Ascending aorta (tissue), 2 donors: ENCODE measurements around the gene PHF8. TPM values are rescaled to one million over a fixed set of nuclear protein-coding genes. Genes with fewer than 3 reads are reported as not detected.

Experiments
- DNase-seq, 2 donors: peaks; one replicate each; pipeline ENCODE4 v3.0.0-alpha.2; 2019; ENCODE audit warnings: low spot score in 2 of 2
- H3K27ac ChIP-seq, 2 donors: fragments of 200-600 bp; sonication (generic); one replicate each; pipeline ENCODE4 v1.5.1; 2016 to 2017; ENCODE audit warnings: mild to moderate bottlenecking in 1 of 2
- H3K27me3 ChIP-seq: fragments of 200-600 bp; sonication (generic); one replicate; pipeline ENCODE4 v1.5.1; 2017
- H3K36me3 ChIP-seq, 2 donors: fragments of 200-600 bp; sonication (generic); one replicate each; pipeline ENCODE4 v1.5.1; 2016
- H3K4me1 ChIP-seq, 2 donors: fragments of 200-600 bp; sonication (generic); one replicate each; pipeline ENCODE4 v1.5.1; 2016 to 2017; ENCODE audit warnings: mild to moderate bottlenecking in 1 of 2
- H3K4me3 ChIP-seq, 2 donors: fragments of 200-600 bp; sonication (generic); one replicate each; pipeline ENCODE4 v1.5.1; 2016 to 2017; ENCODE audit warnings: mild to moderate bottlenecking in 1 of 2
- H3K9me3 ChIP-seq, 2 donors: fragments of 200-600 bp; sonication (generic); one replicate each; pipeline ENCODE4 v1.5.1; 2016
- CTCF ChIP-seq, 3 experiments: fragments of 200-600 bp in 2 of 3; fragments of 450-650 bp in 1 of 3; sonication (generic) in 2 of 3; IDR thresholded peaks; one replicate each; pipeline ENCODE4 v1.5.1; 2016 to 2019; ENCODE audit warnings: antibody characterized with exemption in 3 of 3, mild to moderate bottlenecking in 1 of 3, moderate library complexity in 1 of 3
- intact Hi-C: fragments of 100-400 bp; cut with DNase I; formaldehyde crosslinking; loops from one replicate; pipeline ENCODE4 v1.15.1; 2023
- total RNA-seq: library from RNA; depleted of rRNA; stranded (reverse); fragments of >200 nt; gene quantifications from one replicate; pipeline ENCODE4 v1.1.0, GENCODE V29; 2016

PHF8 gene
- total RNA-seq: 41.6 TPM

GRCh38 chrX:54044126-54044876, at the start of gene PHF8:
TSS of gene PHF8 (minus strand) at chrX:54044473. CDS start at chrX:54042728, 1,745 bp downstream.
- H3K27me3 ChIP-seq: no peaks in the 10 kb centered on the region
- no peaks in the 10 kb centered on the region for H3K4me1 ChIP-seq
- H3K27ac ChIP-seq: peak within 1 kb of the TSS; percentile 85 to 96
- peaks cover 5 to 7% of the 10 kb centered on the region in 2 donors for H3K36me3 ChIP-seq
- no peaks in the 10 kb centered on the region for H3K9me3 ChIP-seq
- H3K4me3 ChIP-seq: peak within 1 kb of the TSS; percentile 64 to 73
- DNase-seq: peak; percentile 78 to 97
- TF ChIP-seq CTCF (IDR thresholded peaks at IDR 0.05): no peak
- intact Hi-C loops: loop anchor here (1.0 to 10.0 kb wide), 7 partner anchors 139 to 1120 kb away; partner anchors contain the start of genes FAM120C, MAGED2 and TSR2

GRCh38 chrX:54093571-54093970, 49.3 kb upstream of the PHF8 start:
- H3K9me3 ChIP-seq: no peaks in the 10 kb centered on the region
- DNase-seq: no peak
- no peaks in the 10 kb centered on the region for H3K4me1 ChIP-seq
- H3K27me3 ChIP-seq: no peaks in the 10 kb centered on the region
- H3K27ac ChIP-seq: peak overlapping the region; percentile 12 to 28
- H3K36me3 ChIP-seq: no peaks in the 10 kb centered on the region
- no peak for TF ChIP-seq CTCF (IDR thresholded peaks at IDR 0.05)
- intact Hi-C loops: no loop called here
- H3K4me3 ChIP-seq: no peak overlapping the region

- DNase-seq: no peak
- intact Hi-C loops: no loop called here
- H3K27me3 ChIP-seq: no peaks in the 10 kb centered on the region
- no peak for TF ChIP-seq CTCF (IDR thresholded peaks at IDR 0.05)
- H3K4me3 ChIP-seq: no peak overlapping the region
- H3K27ac ChIP-seq: peak overlapping the region; percentile 34 to 42
- no peaks in the 10 kb centered on the region for H3K4me1 ChIP-seq
- H3K36me3 ChIP-seq: peaks cover 0 to under 1% of the 10 kb centered on the region in 2 donors
- no peaks in the 10 kb centered on the region for H3K9me3 ChIP-seq
Observed at GRCh38 chrX:54093159-54093558, 48.9 kb upstream of the PHF8 start.

GRCh38 chrX:54090880-54091279, 46.6 kb upstream of the PHF8 start:
- no peaks in the 10 kb centered on the region for H3K9me3 ChIP-seq
- peaks cover 0 to 2% of the 10 kb centered on the region in 2 donors for H3K36me3 ChIP-seq
- H3K4me3 ChIP-seq: no peak overlapping the region
- no peak for TF ChIP-seq CTCF (IDR thresholded peaks at IDR 0.05)
- H3K27ac ChIP-seq: no peak overlapping the region
- intact Hi-C loops: no loop called here
- H3K4me1 ChIP-seq: no peaks in the 10 kb centered on the region
- DNase-seq: no peak
- no peaks in the 10 kb centered on the region for H3K27me3 ChIP-seq

- no peak overlapping the region for H3K27ac ChIP-seq
- no peak overlapping the region for H3K4me3 ChIP-seq
- intact Hi-C loops: no loop called here
- no peaks in the 10 kb centered on the region for H3K4me1 ChIP-seq
- TF ChIP-seq CTCF (IDR thresholded peaks at IDR 0.05): no peak
- peaks cover 0 to 6% of the 10 kb centered on the region in 2 donors for H3K36me3 ChIP-seq
- no peak for DNase-seq
- no peaks in the 10 kb centered on the region for H3K9me3 ChIP-seq
- H3K27me3 ChIP-seq: no peaks in the 10 kb centered on the region
Observed at GRCh38 chrX:54089191-54089590, 44.9 kb upstream of the PHF8 start.
